VCaP (cell line): ENCODE measurements around the gene TTLL8.

Experiments
- H3K27ac ChIP-seq: fragments of 450-650 bp; 2 replicates; pipeline ENCODE4 v1.5.1; 2017
- CTCF ChIP-seq: fragments of 450-650 bp; conservative IDR thresholded peaks from 2 replicates; pipeline ENCODE4 v1.5.1; 2017; ENCODE audit warnings: mild to moderate bottlenecking, moderate library complexity

Gene TTLL8

GRCh38 chr22:50004918-50005317 lies 53.2 kb downstream of the TTLL8 start:
- no peak overlapping the region for H3K27ac ChIP-seq

GRCh38 chr22:50002791-50003190 lies 55.3 kb downstream of the TTLL8 start:
- no peak for TF ChIP-seq CTCF
- H3K27ac ChIP-seq: no peak overlapping the region

More at GRCh38 chr22:50004918-50005317, 53.2 kb downstream of the TTLL8 start:
- TF ChIP-seq CTCF: no peak

DNA sequence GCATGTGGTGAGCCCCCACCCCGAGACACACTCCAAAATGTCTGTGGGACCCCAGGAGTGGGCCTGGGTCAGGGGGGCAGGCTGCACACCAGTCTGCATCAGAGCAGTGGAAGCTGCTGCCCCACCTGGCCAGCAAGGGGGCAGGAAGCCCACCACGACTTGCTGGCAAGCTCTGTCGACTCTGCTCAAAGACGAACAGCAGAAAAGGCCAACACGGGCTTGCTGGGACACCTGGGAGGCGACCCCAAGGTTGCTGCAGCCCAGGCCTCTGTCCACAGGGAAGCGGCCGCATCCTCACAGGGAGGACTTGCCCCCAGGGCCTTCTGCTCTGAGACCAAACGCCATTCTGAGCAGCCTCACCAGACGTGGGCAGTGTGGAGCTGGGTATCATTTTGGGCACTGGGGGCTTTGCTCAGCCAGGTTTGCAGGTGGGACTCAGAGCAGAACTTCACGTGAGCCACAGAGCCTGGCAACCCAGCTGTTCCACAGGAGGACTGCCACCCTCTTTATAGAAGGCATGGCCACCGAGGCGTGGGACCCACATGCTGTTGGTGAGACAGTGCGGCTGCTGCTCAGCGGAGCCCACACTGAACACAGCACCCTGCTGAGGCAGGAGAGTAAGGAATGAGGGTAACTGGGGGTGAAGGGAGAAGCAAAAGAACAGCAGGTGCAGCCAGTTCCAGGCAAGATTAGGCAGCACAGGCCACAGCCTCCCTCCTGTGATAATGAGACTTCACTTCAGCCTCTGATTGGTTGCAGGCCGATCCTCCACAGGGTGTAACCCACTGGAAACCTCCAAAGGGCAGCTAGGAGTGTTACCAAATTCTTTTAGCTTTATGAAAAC lies 56.5 kb downstream of the TTLL8 start:
- no peak for TF ChIP-seq CTCF
- no peak overlapping the region for H3K27ac ChIP-seq

DNA sequence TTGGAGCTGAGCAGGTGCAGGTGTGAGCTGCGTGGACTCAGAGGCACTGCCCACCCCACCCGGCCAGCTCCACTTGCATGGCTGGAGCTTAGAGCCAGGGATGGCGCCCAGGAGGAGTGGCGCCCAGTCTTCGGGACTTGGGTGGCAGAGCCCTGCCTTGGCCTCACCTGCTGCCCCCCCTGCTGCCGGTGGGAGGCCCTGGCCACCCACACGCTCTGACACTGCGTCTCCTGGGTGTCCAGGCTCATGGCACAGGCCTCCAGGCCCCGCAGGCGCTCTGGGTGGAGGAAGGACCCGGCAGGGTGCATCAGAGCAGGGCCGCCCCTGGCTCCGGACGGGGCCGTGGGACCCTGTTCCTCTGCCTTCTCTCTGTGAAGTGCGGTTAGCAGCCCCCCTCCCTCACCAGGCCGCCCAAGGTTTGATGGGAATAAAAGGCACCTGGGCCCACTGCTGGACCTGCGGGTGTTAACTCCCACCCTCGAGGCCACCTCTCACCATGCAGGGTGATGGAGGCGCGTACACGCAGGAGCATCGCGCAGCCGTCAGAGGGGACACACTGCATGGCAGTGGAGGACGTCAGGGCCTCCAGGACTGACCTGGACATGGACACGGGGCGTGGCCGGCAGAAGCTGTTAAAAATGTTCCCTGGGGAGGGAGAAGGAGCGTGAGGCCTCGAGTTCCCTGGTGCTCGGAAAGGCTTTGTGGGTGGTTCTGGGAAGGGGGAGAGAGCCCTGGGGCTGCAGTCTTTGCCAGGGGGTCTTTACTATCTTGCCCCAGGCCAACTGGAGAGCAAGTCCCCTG lies 57.3 kb downstream of the TTLL8 start:
- no peak overlapping the region for H3K27ac ChIP-seq
- TF ChIP-seq CTCF: no peak

GRCh38 chr22:49999946-50000586 lies 58.0 kb downstream of the TTLL8 start:
- no peak for TF ChIP-seq CTCF
- H3K27ac ChIP-seq: no peak overlapping the region

DNA sequence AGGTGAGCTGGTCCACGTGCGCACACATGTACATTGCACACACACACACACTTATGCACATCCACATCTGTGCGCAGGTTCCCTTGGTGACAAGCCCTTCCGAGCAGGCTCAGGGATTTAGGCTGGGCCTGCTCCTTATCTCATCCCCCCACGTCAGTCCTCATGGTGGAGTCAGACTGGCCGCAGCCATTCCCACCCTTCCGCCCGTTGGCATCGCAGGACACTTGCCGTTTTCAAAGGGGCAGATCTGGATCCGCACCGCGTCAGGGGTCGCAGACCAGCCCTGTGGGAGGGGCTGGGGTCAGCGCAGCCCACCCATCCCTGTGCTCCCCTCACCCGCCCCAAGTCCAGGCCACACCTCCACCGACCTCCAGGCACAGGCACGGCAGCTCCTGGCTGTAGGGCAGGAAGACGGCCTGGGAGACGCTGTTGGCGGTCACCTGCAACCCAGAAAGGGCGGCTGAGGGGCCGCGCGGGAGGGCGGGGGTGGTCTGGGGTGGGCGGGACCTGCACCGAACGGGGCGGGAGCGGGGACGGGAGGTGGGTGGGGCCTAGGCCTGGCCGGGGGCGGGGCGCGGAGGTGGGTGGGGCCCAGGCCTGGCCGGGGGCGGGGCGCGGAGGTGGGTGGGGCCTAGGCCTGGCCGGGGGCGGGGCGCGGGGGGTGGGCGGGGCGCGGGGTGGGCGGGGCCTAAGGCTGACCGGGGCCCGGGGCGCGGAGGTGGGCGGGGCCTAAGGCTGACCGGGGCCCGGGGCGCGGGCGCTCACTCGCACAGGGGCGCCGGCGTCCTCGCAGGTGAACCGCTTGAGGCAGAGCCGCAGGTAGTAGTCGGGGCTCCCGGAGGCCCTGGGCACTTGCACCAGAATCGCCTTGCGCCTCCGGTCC lies 58.8 kb downstream of the TTLL8 start:
- H3K27ac ChIP-seq: no peak overlapping the region
- TF ChIP-seq CTCF: no peak
